HepG2 (cell line): ENCODE data around the gene SCNM1. TPM values are rescaled to one million over a fixed set of nuclear protein-coding genes. Genes with fewer than 3 reads are reported as not detected.

Source experiments
- ATAC-seq: fragments of 200-7000 bp; cut with Tn5 transposase; 3 replicates; pipeline ENCODE4 v1.9.1; 2020; ENCODE audit warnings: mild to moderate bottlenecking, moderate library complexity
- BruUV-seq: library from RNA; stranded (reverse); fragments of 400-500 nt; replicated peaks from 2 replicates; lab custom pipeline; 2021; lab: Mats Ljungman, UMichigan
- CTCF ChIA-PET: fragments of 300-600 bp; formaldehyde crosslinking; extraction: SDS; loops from one replicate; lab custom pipeline; 2021; ENCODE audit warnings: low total read pairs, inconsistent platforms, low intra/inter-chr PET ratio; lab: Yijun Ruan, JAX
- POLR2A ChIA-PET: fragments of 350-600 bp; sonication (Branson Sonifier 250); formaldehyde crosslinking; loops from one replicate; lab custom pipeline; 2020; ENCODE audit warnings: antibody characterized with exemption, inconsistent platforms; lab: Yijun Ruan, JAX
- DNase-seq: peaks from one replicate; pipeline ENCODE4 v3.0.0-alpha.2; 2015; ENCODE audit warnings: low spot score
- FAIRE-seq: peaks from 3 replicates; lab custom pipeline; 2011; peaks lifted over from hg19 to GRCh38; lab: Jason Lieb, UNC
- H2AFZ ChIP-seq: one replicate; pipeline ENCODE4 v1.6.1; 2011; ENCODE audit warnings: low read length, inconsistent platforms
- H3K27ac ChIP-seq: fragments of 300-600 bp; 3 replicates; pipeline ENCODE4 v1.8.0; 2011; ENCODE audit warnings: mixed run types, mild to moderate bottlenecking, mixed read lengths, low read length, inconsistent platforms; ENCODE audit not compliant: insufficient read depth; ENCODE audit errors: extremely low read length
- H3K27me3 ChIP-seq, 2 experiments: fragments of 200-600 bp in 1 of 2; 2 replicates in 1 of 2; 3 replicates in 1 of 2; pipeline versions ENCODE4 v1.6.0 to v1.8.0; 2011; ENCODE audit warnings: low read length in 2 of 2, mild to moderate bottlenecking in 2 of 2, moderate library complexity in 2 of 2, inconsistent platforms in 1 of 2; ENCODE audit not compliant: insufficient read depth in 2 of 2, control insufficient read depth in 1 of 2
- H3K36me3 ChIP-seq, 2 experiments: fragments of 200-600 bp in 1 of 2; replicated peaks in 1 of 2; 2 replicates in 1 of 2; 3 replicates in 1 of 2; pipeline versions ENCODE4 v1.5.1 to v1.8.0; 2011; ENCODE audit warnings: low read length in 2 of 2, inconsistent platforms in 1 of 2; ENCODE audit not compliant: insufficient read depth in 2 of 2, control insufficient read depth in 1 of 2
- H3K4me1 ChIP-seq: 2 replicates; pipeline ENCODE4 v1.5.1; 2012; ENCODE audit warnings: low read length, inconsistent platforms; ENCODE audit not compliant: insufficient read depth
- H3K4me2 ChIP-seq: 2 replicates; pipeline ENCODE4 v1.6.0; 2011; ENCODE audit warnings: low read depth, low read length, inconsistent platforms
- H3K4me3 ChIP-seq, 3 experiments: fragments of 200-600 bp in 1 of 3; sonication (generic), shearing (Covaris generic) in 1 of 3; replicated peaks in 1 of 3; 2 replicates each; pipeline ENCODE4 v1.5.1; 2011 to 2016; ENCODE audit warnings: low read length in 3 of 3, inconsistent platforms in 2 of 3, low read depth in 2 of 3, mild to moderate bottlenecking in 2 of 3, control low read depth in 1 of 3, mixed read lengths in 1 of 3; ENCODE audit not compliant: insufficient read depth in 1 of 3
- H3K79me2 ChIP-seq: one replicate; pipeline ENCODE4 v1.6.1; 2011; ENCODE audit warnings: low read length, inconsistent platforms; ENCODE audit not compliant: insufficient read depth
- H3K9ac ChIP-seq: 2 replicates; pipeline ENCODE4 v1.6.0; 2011; ENCODE audit warnings: mild to moderate bottlenecking, low read depth, low read length, inconsistent platforms; ENCODE audit not compliant: insufficient read depth
- H3K9me3 ChIP-seq: 2 replicates; pipeline ENCODE4 v1.5.1; 2012; ENCODE audit warnings: mild to moderate bottlenecking, low read length
- H4K20me1 ChIP-seq: 2 replicates; pipeline ENCODE4 v1.6.0; 2011; ENCODE audit warnings: inconsistent platforms, mild to moderate bottlenecking, low read length, moderate library complexity; ENCODE audit not compliant: insufficient read depth
- AGO2 ChIP-seq: fragments of 200-400 bp; formaldehyde crosslinking; optimal IDR thresholded peaks from 2 replicates; pipeline ENCODE3; 2017; ENCODE audit warnings: mild to moderate bottlenecking, low read depth, low read length, moderate library complexity
- ETV6 ChIP-seq: sonication (generic); formaldehyde crosslinking; conservative IDR thresholded peaks from 2 replicates; pipeline ENCODE4 v1.4.0; 2020; ENCODE audit warnings: missing genetic modification reagents
- HNRNPUL1 ChIP-seq: fragments of 200-400 bp; formaldehyde crosslinking; IDR thresholded peaks from 2 replicates; pipeline ENCODE4 v1.6.1; 2017; ENCODE audit warnings: low read depth, mild to moderate bottlenecking, low read length, moderate library complexity
- ZFP1 ChIP-seq: IDR thresholded peaks from 2 replicates; pipeline ENCODE4 v1.6.1; 2016
- ZNF546 ChIP-seq: sonication (generic); formaldehyde crosslinking; conservative IDR thresholded peaks from 2 replicates; pipeline ENCODE4 v1.8.1; 2023; ENCODE audit warnings: mild to moderate bottlenecking, missing genetic modification reagents
- ZNF737 ChIP-seq: sonication (generic); formaldehyde crosslinking; IDR thresholded peaks from 2 replicates; pipeline ENCODE4 v1.5.0; 2020; ENCODE audit warnings: missing genetic modification reagents, mild to moderate bottlenecking, borderline replicate concordance
- ZNF775 ChIP-seq: sonication (generic); formaldehyde crosslinking; IDR thresholded peaks from 2 replicates; pipeline ENCODE4 v1.4.0; 2020; ENCODE audit warnings: missing genetic modification reagents, mild to moderate bottlenecking, moderate library complexity, borderline replicate concordance
- ZSCAN30 ChIP-seq: sonication (generic); formaldehyde crosslinking; IDR thresholded peaks from 2 replicates; pipeline ENCODE4 v1.5.0; 2020; ENCODE audit warnings: mild to moderate bottlenecking, missing genetic modification reagents
- WGBS: methylation state at CpG from one replicate; pipeline ENCODE4 v1.1.6; 2017; ENCODE audit warnings: low lambda C conversion rate; 5-methylcytosine and 5-hydroxymethylcytosine counted together
- in situ Hi-C: cut with HindIII; loops from 2 replicates; pipeline ENCODE4 v1.10.0; 2017; ENCODE audit warnings: low pct_unique_long_range_greater_than_20kb; ENCODE audit not compliant: extremely low pct_ligation_motif_present
- intact Hi-C: fragments of 100-400 bp; cut with micrococcal nuclease; formaldehyde crosslinking; loops from one replicate; pipeline ENCODE4 v1.10.0; 2022; ENCODE audit not compliant: unreplicated experiment
- polyA plus RNA-seq, 8 experiments: library from polyadenylated mRNA; depleted of rRNA in 3 of 8; stranded (reverse) in 7 of 8; unstranded in 1 of 8; fragments of >200 nt; fragmentation: Illumina TruSeq in 4 of 8; extraction: Trizol in 4 of 8; gene quantifications; 2 replicates each; pipeline versions ENCODE4 v1.2.1 to v1.2.3, GENCODE V29; 2011 to 2016; ENCODE audit warnings: low read depth in 4 of 8, missing spikeins in 1 of 8, mixed read lengths in 1 of 8; ENCODE audit not compliant: insufficient read depth in 1 of 8
- total RNA-seq, 5 experiments: library from RNA; depleted of rRNA; stranded (reverse); fragments of >200 nt; fragmentation: Illumina TruSeq; extraction: Trizol; gene quantifications; 2 replicates each; pipeline ENCODE4 v1.2.3, GENCODE V29; 2016; ENCODE audit warnings: low read depth in 1 of 5
- TF ChIP-seq, protein P1 (sequence below): sonication (generic); formaldehyde crosslinking; IDR thresholded peaks from 2 replicates; pipeline ENCODE4 v1.5.1; 2020; ENCODE audit warnings: missing genetic modification reagents, mild to moderate bottlenecking, borderline replicate concordance
- TF ChIP-seq, protein P2 (sequence below): sonication (generic); formaldehyde crosslinking; IDR thresholded peaks from 2 replicates; pipeline ENCODE4 v1.4.0; 2020; ENCODE audit warnings: missing genetic modification reagents, mild to moderate bottlenecking, borderline replicate concordance
- TF ChIP-seq, protein P3 (sequence below): sonication (generic); formaldehyde crosslinking; IDR thresholded peaks from 2 replicates; pipeline ENCODE4 v1.5.0; 2020; ENCODE audit warnings: mild to moderate bottlenecking, missing genetic modification reagents

The SCNM1 gene
- total and polyA plus RNA-seq, 2 of the 13 experiments (the other 11 are each of a cell fraction or from before 2014, with no cell fraction given): 16.3 to 31.5 TPM

DNA sequence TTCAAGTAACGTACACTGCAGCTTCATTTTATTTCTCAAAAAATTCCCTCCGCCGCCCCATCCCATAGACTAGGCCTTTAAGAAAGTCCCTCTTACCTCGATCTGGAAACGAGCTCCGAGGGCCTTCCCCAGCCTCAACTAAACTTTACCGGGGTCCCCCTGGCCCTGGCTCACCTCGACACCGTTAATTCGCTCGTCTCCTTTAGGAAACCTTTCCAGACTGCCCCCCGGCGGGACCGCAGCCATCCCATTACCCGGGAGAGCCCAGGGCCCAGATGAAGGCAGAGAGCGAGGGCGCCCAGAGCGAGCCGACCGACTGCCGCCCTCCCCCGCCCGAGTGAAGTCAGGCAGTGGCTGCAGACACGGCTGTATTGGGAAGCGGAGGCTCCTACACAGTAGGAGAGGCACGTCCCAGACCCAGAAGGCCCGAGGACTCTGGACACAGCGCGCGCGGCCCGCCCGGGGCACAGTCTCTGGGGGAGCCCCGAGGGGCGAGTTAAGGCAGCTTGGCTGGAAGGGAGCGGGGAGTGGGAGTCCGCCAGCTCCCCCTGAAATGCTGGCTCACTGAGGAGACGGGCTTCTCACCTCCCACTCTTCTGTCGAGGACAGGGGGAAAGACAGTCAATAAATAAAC lies 34.1 kb upstream of the SCNM1 start:
- in situ Hi-C loops (no loop called here), intact Hi-C loops (no loop called here)
- Histone ChIP-seq H2AFZ (no peak overlapping the region), H3K27me3 (no peaks in the 10 kb centered on the region), H3K36me3 (no peaks in the 10 kb centered on the region), H3K9me3 (no peaks in the 10 kb centered on the region), H4K20me1 (no peaks in the 10 kb centered on the region), H3K4me3 (no peak overlapping the region), H3K79me2 (no peaks in the 10 kb centered on the region), H3K4me1 (no peaks in the 10 kb centered on the region), H3K4me2 (no peak overlapping the region), H3K27ac (no peak overlapping the region), H3K9ac (no peak overlapping the region)
- CTCF ChIA-PET: no interaction called here
- ATAC-seq (no peak), FAIRE-seq (no peak), DNase-seq (no peak)
- WGBS: 84% methylated on average over 30 of the region's 39 CpGs
- POLR2A ChIA-PET: no interaction called here
- BruUV-seq: no TSS peak
- TF ChIP-seq ZSCAN30 (CRISPR knock-in tag): no peak
- TF ChIP-seq AGO2: peak; percentile 3

DNA sequence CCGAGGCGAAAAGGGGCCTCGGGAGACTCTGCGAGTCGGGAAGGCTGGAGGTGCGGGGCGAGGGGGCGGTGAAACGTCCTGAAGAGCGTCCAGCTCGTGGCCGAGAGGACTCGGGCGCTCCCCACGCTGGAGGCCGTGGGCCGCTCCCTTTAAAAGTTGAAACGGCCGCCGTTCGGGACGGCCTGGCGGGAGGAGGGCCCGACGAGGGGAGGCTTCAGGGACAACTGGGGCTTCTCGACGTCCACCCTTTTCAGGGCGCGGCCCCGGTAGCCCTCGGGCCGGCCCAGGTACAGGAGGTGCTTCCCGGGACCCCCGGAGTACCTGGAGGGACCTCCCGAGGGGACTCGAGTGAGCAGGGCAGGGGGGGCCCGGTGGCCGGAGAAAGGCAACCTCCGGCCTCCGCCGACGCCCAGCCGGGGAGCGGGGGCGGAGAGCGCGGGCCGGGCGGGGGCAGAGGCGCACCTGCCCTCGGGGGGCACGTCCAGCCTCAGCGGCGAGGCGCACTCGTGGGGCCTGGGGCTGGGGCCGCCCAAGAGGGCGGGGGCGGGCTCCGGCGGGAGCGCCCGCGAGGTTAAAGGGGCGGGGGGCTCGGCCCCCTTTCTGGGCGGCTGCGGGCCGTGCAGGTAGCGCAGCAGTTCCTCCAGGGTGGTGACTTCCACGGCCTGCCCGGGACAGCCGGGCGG lies 33.5 kb upstream of the SCNM1 start:
- no peak overlapping the region for H3K27ac ChIP-seq
- ATAC-seq (no peak), DNase-seq (no peak), FAIRE-seq (no peak)
- no peak overlapping the region for H2AFZ ChIP-seq
- POLR2A ChIA-PET: no interaction called here
- no TSS peak for BruUV-seq
- CTCF ChIA-PET: no interaction called here
- no peaks in the 10 kb centered on the region for H4K20me1 ChIP-seq
- in situ Hi-C loops: no loop called here
- H3K4me1 ChIP-seq: no peaks in the 10 kb centered on the region
- WGBS: 96% methylated on average over 47 of the region's 74 CpGs
- intact Hi-C loops: no loop called here
- H3K79me2 ChIP-seq: no peaks in the 10 kb centered on the region
- no peak overlapping the region for H3K4me3 ChIP-seq
- H3K9me3 ChIP-seq: no peaks in the 10 kb centered on the region
- no peak overlapping the region for H3K9ac ChIP-seq
- no peaks in the 10 kb centered on the region for H3K27me3 ChIP-seq
- no peak overlapping the region for H3K4me2 ChIP-seq
- no peaks in the 10 kb centered on the region for H3K36me3 ChIP-seq
- no peak for TF ChIP-seq HNRNPUL1
- TF ChIP-seq ZFP1 (CRISPR knock-in tag): no peak
- TF ChIP-seq ZNF546 (CRISPR knock-in tag): no peak
- no peak for TF ChIP-seq ZNF737 (CRISPR knock-in tag)
- TF ChIP-seq, protein P1, sequence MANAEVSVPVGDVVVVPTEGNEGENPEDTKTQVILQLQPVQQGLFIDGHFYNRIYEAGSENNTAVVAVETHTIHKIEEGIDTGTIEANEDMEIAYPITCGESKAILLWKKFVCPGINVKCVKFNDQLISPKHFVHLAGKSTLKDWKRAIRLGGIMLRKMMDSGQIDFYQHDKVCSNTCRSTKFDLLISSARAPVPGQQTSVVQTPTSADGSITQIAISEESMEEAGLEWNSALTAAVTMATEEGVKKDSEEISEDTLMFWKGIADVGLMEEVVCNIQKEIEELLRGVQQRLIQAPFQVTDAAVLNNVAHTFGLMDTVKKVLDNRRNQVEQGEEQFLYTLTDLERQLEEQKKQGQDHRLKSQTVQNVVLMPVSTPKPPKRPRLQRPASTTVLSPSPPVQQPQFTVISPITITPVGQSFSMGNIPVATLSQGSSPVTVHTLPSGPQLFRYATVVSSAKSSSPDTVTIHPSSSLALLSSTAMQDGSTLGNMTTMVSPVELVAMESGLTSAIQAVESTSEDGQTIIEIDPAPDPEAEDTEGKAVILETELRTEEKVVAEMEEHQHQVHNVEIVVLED: no peak
- TF ChIP-seq, protein P2, sequence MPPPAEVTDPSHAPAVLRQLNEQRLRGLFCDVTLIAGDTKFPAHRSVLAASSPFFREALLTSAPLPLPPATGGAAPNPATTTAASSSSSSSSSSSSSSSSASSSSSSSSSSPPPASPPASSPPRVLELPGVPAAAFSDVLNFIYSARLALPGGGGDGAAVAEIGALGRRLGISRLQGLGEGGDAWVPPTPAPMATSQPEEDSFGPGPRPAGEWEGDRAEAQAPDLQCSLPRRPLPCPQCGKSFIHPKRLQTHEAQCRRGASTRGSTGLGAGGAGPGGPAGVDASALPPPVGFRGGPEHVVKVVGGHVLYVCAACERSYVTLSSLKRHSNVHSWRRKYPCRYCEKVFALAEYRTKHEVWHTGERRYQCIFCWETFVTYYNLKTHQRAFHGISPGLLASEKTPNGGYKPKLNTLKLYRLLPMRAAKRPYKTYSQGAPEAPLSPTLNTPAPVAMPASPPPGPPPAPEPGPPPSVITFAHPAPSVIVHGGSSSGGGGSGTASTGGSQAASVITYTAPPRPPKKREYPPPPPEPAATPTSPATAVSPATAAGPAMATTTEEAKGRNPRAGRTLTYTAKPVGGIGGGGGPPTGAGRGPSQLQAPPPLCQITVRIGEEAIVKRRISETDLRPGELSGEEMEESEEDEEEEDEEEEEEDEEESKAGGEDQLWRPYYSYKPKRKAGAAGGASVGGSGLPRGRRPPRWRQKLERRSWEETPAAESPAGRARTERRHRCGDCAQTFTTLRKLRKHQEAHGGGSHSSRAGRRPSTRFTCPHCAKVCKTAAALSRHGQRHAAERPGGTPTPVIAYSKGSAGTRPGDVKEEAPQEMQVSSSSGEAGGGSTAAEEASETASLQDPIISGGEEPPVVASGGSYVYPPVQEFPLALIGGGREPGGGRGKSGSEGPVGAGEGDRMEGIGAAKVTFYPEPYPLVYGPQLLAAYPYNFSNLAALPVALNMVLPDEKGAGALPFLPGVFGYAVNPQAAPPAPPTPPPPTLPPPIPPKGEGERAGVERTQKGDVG (CRISPR knock-in tag): no peak
- TF ChIP-seq, protein P3, sequence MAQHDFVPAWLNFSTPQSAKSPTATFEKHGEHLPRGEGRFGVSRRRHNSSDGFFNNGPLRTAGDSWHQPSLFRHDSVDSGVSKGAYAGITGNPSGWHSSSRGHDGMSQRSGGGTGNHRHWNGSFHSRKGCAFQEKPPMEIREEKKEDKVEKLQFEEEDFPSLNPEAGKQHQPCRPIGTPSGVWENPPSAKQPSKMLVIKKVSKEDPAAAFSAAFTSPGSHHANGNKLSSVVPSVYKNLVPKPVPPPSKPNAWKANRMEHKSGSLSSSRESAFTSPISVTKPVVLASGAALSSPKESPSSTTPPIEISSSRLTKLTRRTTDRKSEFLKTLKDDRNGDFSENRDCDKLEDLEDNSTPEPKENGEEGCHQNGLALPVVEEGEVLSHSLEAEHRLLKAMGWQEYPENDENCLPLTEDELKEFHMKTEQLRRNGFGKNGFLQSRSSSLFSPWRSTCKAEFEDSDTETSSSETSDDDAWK (CRISPR knock-in tag): no peak
- TF ChIP-seq ZNF775: no peak
- TF ChIP-seq ETV6 (CRISPR knock-in tag): no peak
